Measurements from ENCODE around the gene RUBCNL. TPM values are rescaled to one million over a fixed set of nuclear protein-coding genes. Genes with fewer than 3 reads are reported as not detected.

Gene RUBCNL
- total RNA-seq, 4 donors from 2014 or later = 2.0 to 18.3 (median 5.0) TPM

- TF ChIP-seq, protein P1, sequence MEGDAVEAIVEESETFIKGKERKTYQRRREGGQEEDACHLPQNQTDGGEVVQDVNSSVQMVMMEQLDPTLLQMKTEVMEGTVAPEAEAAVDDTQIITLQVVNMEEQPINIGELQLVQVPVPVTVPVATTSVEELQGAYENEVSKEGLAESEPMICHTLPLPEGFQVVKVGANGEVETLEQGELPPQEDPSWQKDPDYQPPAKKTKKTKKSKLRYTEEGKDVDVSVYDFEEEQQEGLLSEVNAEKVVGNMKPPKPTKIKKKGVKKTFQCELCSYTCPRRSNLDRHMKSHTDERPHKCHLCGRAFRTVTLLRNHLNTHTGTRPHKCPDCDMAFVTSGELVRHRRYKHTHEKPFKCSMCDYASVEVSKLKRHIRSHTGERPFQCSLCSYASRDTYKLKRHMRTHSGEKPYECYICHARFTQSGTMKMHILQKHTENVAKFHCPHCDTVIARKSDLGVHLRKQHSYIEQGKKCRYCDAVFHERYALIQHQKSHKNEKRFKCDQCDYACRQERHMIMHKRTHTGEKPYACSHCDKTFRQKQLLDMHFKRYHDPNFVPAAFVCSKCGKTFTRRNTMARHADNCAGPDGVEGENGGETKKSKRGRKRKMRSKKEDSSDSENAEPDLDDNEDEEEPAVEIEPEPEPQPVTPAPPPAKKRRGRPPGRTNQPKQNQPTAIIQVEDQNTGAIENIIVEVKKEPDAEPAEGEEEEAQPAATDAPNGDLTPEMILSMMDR (IDR thresholded peaks at IDR 0.05) = no peak
- TF ChIP-seq EP300 (IDR thresholded peaks at IDR 0.05) (peak in 1 of 2 donors; percentile 74), POLR2A (IDR thresholded peaks at IDR 0.05) (no peak)
- Histone ChIP-seq H3K27me3 (no peaks in the 10 kb centered on the region), H3K4me1 (peaks cover 0 to 15% (median 11%) of the 10 kb centered on the region in 4 donors), H3K36me3 (no peaks in the 10 kb centered on the region), H3K4me3 (no peak overlapping the region), H3K9me3 (peaks cover 0 to 7% (median 0%) of the 10 kb centered on the region in 4 donors), H3K27ac (no peak overlapping the region)
- peak in 1 of 2 donors; percentile 47 for DNase-seq (ENCODE audit: low spot score in 2 of 2)
- 62 to 66% methylated on average over 10 of the region's 10 CpGs for WGBS, 2 donors
Measured at GRCh38 chr13:46339035-46339666, 47.9 kb downstream of the RUBCNL start.

DNA sequence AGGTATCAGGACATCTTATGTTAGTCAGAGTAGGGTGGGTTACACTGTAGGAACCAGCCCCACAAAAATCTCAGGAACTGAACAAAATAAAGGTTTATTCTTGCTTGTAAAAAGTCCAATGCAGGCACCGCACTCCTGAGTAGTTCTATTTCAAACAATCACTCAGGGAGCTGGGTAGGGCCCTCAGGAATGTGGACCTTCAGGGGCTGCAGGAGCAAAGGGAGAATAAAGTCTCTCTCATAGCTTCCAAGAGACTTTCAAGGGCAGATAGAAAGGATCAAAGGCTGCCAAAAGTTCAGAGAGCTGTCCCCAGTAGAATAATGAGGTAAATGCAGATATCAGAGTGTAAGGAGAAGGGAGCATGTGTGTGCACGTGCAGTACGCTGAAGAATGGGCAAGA, 49.4 kb downstream of the RUBCNL start:
- H3K4me3 ChIP-seq = no peak overlapping the region
- TF ChIP-seq EP300 (IDR thresholded peaks at IDR 0.05) (no peak), POLR2A (IDR thresholded peaks at IDR 0.05) (no peak)
- TF ChIP-seq, protein P1 (IDR thresholded peaks at IDR 0.05) = no peak
- WGBS, 2 donors = 74 to 83% methylated on average over 3 of the region's 3 CpGs
- H3K27ac ChIP-seq = no peak overlapping the region
- H3K36me3 ChIP-seq = no peaks in the 10 kb centered on the region
- H3K27me3 ChIP-seq = no peaks in the 10 kb centered on the region
- peaks cover 0 to 15% (median 11%) of the 10 kb centered on the region in 4 donors for H3K4me1 ChIP-seq
- DNase-seq (ENCODE audit: low spot score in 2 of 2) = no peak
- peaks cover 0 to 7% (median 0%) of the 10 kb centered on the region in 4 donors for H3K9me3 ChIP-seq

GRCh38 chr13:46334035-46334822, 52.8 kb downstream of the RUBCNL start:
- no peaks in the 10 kb centered on the region for H3K4me1 ChIP-seq
- peaks cover 0 to 7% (median 0%) of the 10 kb centered on the region in 4 donors for H3K9me3 ChIP-seq
- H3K27me3 ChIP-seq = no peaks in the 10 kb centered on the region
- 75 to 82% methylated on average over 10 of the region's 10 CpGs for WGBS, 2 donors
- TF ChIP-seq, protein P1 (IDR thresholded peaks at IDR 0.05) = no peak
- TF ChIP-seq POLR2A (IDR thresholded peaks at IDR 0.05) (no peak), EP300 (IDR thresholded peaks at IDR 0.05) (no peak)
- H3K36me3 ChIP-seq = no peaks in the 10 kb centered on the region
- DNase-seq (ENCODE audit: low spot score in 2 of 2) = no peak
- no peak overlapping the region for H3K27ac ChIP-seq
- H3K4me3 ChIP-seq = no peak overlapping the region

DNA sequence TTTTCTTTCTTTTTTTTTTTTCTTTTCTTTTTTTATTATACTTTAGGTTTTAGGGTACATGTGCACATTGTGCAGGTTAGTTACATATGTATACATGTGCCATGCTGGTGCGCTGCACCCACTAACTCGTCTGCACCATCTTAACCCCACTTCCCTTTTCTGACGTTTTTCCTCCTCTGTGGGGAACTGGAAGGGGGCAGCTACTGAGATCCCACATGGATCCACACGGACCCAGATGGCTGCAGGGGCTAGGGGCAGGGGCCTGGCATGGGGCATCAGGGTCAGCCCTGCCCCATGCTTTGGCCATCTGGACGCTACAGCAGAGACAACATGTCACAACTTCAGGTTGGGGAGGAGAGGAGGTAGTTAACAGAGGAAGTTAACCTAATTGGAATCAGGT, 54.3 kb downstream of the RUBCNL start:
- 52 to 66% methylated on average over 5 of the region's 5 CpGs for WGBS, 2 donors
- no peak overlapping the region for H3K27ac ChIP-seq
- TF ChIP-seq EP300 (IDR thresholded peaks at IDR 0.05) = no peak
- TF ChIP-seq, protein P1 (IDR thresholded peaks at IDR 0.05) = no peak
- no peak for TF ChIP-seq POLR2A (IDR thresholded peaks at IDR 0.05)

DNA sequence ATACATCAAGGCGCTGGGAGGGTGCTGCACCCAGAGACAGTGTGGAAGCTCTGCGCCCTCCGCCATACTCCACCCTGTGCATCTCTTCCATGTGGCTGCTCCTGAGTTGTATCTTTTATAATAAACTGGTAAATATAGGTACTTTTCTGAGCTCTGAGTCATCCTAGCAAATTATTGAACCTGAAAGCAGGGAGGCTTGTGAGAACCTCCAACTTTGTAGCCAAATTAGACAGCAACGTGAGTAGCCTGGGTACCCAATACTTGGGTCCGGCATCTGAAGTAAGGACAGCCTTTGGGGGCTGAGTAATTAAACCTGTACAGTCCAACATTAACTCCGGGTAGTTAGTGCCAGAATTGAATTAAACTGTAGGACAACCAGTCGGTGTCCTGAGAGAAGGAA, 57.4 kb downstream of the RUBCNL start:
- no peak for DNase-seq (ENCODE audit: low spot score in 2 of 2)
- Histone ChIP-seq H3K27me3 (no peaks in the 10 kb centered on the region), H3K4me3 (no peak overlapping the region), H3K36me3 (no peaks in the 10 kb centered on the region), H3K9me3 (no peaks in the 10 kb centered on the region), H3K4me1 (no peaks in the 10 kb centered on the region), H3K27ac (no peak overlapping the region)
- 93 to 94% methylated on average over 7 of the region's 7 CpGs for WGBS, 2 donors
- no peak for TF ChIP-seq POLR2A (IDR thresholded peaks at IDR 0.05)
- no peak for TF ChIP-seq EP300 (IDR thresholded peaks at IDR 0.05)
- TF ChIP-seq, protein P1 (IDR thresholded peaks at IDR 0.05) = no peak

More for the DNA sequence above, 54.3 kb downstream of the RUBCNL start:
- DNase-seq (ENCODE audit: low spot score in 2 of 2) = no peak
- H3K4me3 ChIP-seq = no peak overlapping the region
- no peaks in the 10 kb centered on the region for H3K36me3 ChIP-seq
- H3K9me3 ChIP-seq = peaks cover 0 to 7% (median 0%) of the 10 kb centered on the region in 4 donors
- no peaks in the 10 kb centered on the region for H3K4me1 ChIP-seq
- no peaks in the 10 kb centered on the region for H3K27me3 ChIP-seq

Data from tibial nerve (tissue), 4 donors.